NT2/D1 (cell line): Measurements from ENCODE around the gene ZDHHC16.
A peak's percentile ranks its signal among the peaks of the same experiment; 100 is the strongest.

Source experiments
- DNase-seq: peaks from one replicate; pipeline ENCODE4 v3.0.0-alpha.2; 2011; ENCODE audit warnings: low read depth, low spot score
- H3K27me3 ChIP-seq: 2 replicates; pipeline ENCODE4 v1.6.0; 2011; ENCODE audit warnings: mild to moderate bottlenecking; ENCODE audit not compliant: insufficient read length, insufficient read depth
- H3K36me3 ChIP-seq: 2 replicates; pipeline ENCODE4 v1.6.1; 2011; ENCODE audit warnings: mild to moderate bottlenecking, low read length, mixed read lengths; ENCODE audit not compliant: insufficient read depth, insufficient read length
- H3K4me1 ChIP-seq: 2 replicates; pipeline ENCODE4 v1.5.1; 2011; ENCODE audit not compliant: insufficient read depth, insufficient read length
- H3K4me3 ChIP-seq: 2 replicates; pipeline ENCODE4 v1.5.1; 2011; ENCODE audit warnings: low read depth; ENCODE audit not compliant: insufficient read length
- H3K9ac ChIP-seq: 2 replicates; pipeline ENCODE4 v1.6.0; 2011; ENCODE audit warnings: low read depth; ENCODE audit not compliant: insufficient read length
- H3K9me3 ChIP-seq: 2 replicates; pipeline ENCODE4 v1.5.1; 2011; ENCODE audit warnings: mild to moderate bottlenecking, low read length; ENCODE audit not compliant: insufficient read depth
- SUZ12 ChIP-seq: IDR thresholded peaks from 2 replicates; pipeline ENCODE4 v1.6.1; 2011; ENCODE audit not compliant: insufficient read length, insufficient read depth; ENCODE audit errors: extremely low read depth
- YY1 ChIP-seq: IDR thresholded peaks from 2 replicates; pipeline ENCODE4 v1.6.1; 2011; ENCODE audit not compliant: insufficient read length, insufficient read depth
- ZNF274 ChIP-seq: IDR thresholded peaks from 2 replicates; pipeline ENCODE4 v1.6.1; 2011; ENCODE audit warnings: mild to moderate bottlenecking, low read depth, low read length

ZDHHC16 gene

DNA sequence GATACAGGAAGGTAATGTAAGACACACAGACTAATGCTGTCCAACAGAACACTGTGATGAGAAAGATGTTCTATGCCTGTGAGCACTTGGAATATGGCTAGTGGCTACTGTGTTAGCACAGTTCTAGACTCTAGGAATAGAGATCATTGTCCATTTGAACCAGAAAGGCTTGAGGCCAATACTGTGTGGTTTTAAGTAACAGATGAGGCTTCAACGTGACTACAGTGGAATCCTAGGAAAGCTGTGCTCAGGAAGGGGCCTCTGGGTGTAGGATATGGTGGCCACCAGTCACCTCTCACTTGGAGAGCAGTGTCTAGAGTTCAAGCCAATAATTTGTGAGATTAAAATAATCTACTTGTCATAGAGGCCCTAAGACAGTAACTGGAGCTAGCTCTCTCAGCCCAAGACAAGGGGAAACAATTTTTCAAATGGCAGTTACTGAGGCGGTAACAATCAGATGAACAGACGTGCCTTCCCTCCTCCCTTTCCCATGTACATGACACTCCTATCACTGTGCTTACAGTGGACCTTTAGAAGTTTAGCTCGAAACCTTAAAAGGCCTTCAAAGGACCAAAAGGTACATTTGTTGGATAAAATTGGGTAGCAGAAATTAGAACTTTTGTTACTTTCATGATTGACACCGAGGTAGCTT lies 10.2 kb downstream of the ZDHHC16 start:
- Histone ChIP-seq H3K4me3 (no peak overlapping the region), H3K36me3 (peaks cover 95% of the 10 kb centered on the region), H3K4me1 (peaks cover 3% of the 10 kb centered on the region), H3K9ac (no peak overlapping the region), H3K27me3 (no peaks in the 10 kb centered on the region), H3K9me3 (no peaks in the 10 kb centered on the region)
- no peak for TF ChIP-seq ZNF274
- no peak for DNase-seq

DNA sequence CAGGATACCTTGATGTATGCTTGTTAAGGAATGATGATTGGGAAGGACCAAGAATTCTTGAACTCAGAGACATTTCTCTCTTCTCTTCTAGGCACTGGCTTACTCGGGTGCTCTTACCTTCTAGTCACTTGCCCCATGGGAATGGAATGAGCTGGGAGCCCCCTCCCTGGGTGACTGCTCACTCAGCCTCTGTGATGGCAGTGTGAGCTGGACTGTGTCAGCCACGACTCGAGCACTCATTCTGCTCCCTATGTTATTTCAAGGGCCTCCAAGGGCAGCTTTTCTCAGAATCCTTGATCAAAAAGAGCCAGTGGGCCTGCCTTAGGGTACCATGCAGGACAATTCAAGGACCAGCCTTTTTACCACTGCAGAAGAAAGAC lies 10.7 kb downstream of the ZDHHC16 start:
- H3K9ac ChIP-seq = no peak overlapping the region
- peaks cover 3% of the 10 kb centered on the region for H3K4me1 ChIP-seq
- no peaks in the 10 kb centered on the region for H3K9me3 ChIP-seq
- TF ChIP-seq YY1 (no peak), SUZ12 (no peak), ZNF274 (no peak)
- H3K4me3 ChIP-seq = no peak overlapping the region
- peaks cover 95% of the 10 kb centered on the region for H3K36me3 ChIP-seq
- no peaks in the 10 kb centered on the region for H3K27me3 ChIP-seq
- no peak for DNase-seq

DNA sequence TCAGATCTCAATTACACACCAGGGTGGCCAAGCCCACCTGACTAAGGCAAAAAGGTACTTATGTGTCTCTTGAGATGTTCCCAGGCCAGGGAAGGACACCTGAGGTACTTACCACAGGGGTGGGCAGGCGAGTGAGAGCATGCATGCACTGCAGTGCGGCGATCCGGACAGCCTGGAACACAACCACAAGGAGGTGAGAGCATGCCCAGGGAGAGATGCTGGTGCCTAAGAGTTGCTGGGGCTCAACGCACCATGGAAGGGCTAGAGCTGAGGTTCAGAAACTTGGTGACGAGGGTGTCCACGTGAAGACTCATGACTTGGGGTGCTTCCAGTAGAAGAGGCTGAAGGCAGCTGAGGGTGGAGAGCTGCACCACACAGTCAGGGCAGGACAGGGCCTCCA lies 13.1 kb downstream of the ZDHHC16 start:
- Histone ChIP-seq H3K4me3 (no peak overlapping the region), H3K9ac (no peak overlapping the region), H3K9me3 (no peaks in the 10 kb centered on the region), H3K36me3 (peaks cover 94% of the 10 kb centered on the region), H3K4me1 (peaks cover 4% of the 10 kb centered on the region), H3K27me3 (no peaks in the 10 kb centered on the region)
- DNase-seq = no peak
- TF ChIP-seq YY1 (no peak), ZNF274 (no peak), SUZ12 (no peak)

DNA sequence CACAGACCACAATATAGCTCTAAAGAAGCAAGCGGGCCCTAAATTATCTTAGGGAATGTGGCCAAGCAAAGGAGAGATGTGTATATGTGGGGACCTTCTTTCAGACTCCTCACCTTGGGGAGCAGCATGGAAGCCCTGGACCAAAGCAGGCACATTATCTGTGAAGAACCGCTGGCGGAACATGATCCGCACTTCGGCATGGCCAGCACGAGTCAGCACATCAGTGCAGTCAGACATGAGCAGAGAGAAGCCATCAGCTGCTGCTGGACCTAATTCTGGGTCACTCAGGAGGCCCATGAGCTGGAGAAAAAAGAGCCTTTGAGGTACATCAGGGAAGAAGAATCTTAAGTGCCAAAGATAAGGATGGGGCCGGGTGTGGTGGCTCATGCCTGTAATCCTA lies 14.0 kb downstream of the ZDHHC16 start:
- H3K36me3 ChIP-seq = peaks cover 89% of the 10 kb centered on the region

DNA sequence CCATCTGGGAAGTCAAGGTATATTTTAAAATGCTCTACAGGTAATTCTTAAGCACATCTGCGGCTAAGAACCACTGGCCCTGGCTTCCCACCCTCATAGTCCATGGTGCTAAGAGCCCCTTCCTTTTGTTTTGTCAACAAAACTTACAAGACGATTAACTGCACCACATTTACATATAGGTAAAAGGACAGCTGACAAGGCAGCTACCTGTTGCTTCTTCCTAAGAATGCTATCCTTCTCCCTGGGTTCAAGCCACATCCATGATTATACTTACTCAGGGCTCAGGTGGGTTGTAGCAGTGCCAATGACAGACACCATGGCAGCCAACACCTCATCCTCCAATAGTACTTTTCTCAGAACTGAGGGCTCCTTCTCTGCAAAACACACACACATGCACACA lies 16.3 kb downstream of the ZDHHC16 start:
- no peak overlapping the region for H3K4me3 ChIP-seq
- TF ChIP-seq ZNF274 = no peak
- TF ChIP-seq YY1 = no peak
- no peak for TF ChIP-seq SUZ12
- peaks cover 4% of the 10 kb centered on the region for H3K4me1 ChIP-seq
- H3K9me3 ChIP-seq = no peaks in the 10 kb centered on the region
- DNase-seq = no peak
- H3K27me3 ChIP-seq = no peaks in the 10 kb centered on the region
- H3K36me3 ChIP-seq = peaks cover 87% of the 10 kb centered on the region
- no peak overlapping the region for H3K9ac ChIP-seq

More for the DNA sequence above, 14.0 kb downstream of the ZDHHC16 start:
- Histone ChIP-seq H3K4me3 (no peak overlapping the region), H3K9me3 (no peaks in the 10 kb centered on the region), H3K4me1 (peaks cover 4% of the 10 kb centered on the region), H3K9ac (no peak overlapping the region), H3K27me3 (no peaks in the 10 kb centered on the region)
- TF ChIP-seq YY1 (no peak), SUZ12 (no peak), ZNF274 (no peak)
- DNase-seq = no peak

DNA sequence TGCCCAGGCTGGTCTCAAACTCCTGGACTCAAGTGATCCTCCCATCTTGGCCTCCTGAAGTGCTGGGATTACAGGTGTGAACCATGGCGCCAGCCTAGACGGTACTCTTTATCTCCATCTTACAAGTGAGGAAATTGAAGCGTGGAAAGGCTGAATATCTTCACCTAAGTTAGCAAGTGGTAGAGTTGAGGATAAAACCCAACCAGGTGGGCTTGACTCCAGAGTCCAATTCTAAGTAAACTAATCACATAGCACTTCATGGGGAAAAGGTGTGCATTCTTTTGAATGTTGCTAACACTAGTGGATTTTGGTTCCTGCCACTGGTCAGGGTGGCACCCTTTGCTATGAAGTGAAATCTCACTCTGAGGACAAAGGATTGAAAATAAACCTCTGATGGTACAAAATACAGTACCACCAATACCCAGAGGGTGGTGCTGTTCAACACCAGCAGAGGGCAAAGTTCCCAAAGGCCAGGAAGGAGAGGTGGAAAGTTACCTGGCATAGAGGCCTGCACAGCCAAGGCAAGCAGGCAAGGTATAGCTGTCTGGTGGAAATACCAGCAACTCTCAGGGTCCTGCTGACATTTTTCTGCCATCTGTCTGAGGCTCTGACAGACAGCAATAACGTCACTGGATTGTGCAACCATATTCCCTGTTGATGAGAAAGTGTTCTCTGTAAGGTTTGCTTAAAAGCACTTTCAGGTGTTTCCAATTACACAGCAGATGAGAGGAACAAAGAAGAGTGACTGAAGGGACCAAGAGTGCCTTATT lies 17.6 kb downstream of the ZDHHC16 start:
- Histone ChIP-seq H3K4me1 (peaks cover 4% of the 10 kb centered on the region), H3K9ac (no peak overlapping the region), H3K27me3 (no peaks in the 10 kb centered on the region), H3K4me3 (no peak overlapping the region), H3K36me3 (peaks cover 91% of the 10 kb centered on the region), H3K9me3 (no peaks in the 10 kb centered on the region)
- no peak for TF ChIP-seq SUZ12
- TF ChIP-seq ZNF274 = no peak
- TF ChIP-seq YY1 = no peak
- peak; percentile 40 for DNase-seq

DNA sequence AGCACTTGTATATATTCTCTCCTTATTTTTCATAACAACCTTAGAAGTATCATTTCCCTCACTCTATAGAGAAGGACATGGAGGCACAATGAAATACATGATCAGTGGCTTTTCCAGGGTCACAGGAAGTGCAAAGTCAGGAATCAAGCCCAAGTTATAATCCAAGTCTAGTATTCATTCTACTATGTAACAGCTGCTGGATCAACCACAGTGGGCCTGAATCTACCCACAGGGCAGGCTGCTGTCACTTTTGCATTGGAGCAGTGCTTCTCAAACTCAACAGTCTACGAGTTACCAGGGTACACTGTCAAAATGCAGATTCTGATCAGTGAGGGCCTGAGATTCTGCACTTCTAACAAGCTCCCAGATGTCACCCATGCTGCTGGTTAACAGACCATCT lies 18.3 kb downstream of the ZDHHC16 start:
- H3K4me1 ChIP-seq = peaks cover 4% of the 10 kb centered on the region
- DNase-seq = no peak
- H3K9ac ChIP-seq = no peak overlapping the region
- H3K9me3 ChIP-seq = no peaks in the 10 kb centered on the region
- H3K27me3 ChIP-seq = no peaks in the 10 kb centered on the region
- H3K36me3 ChIP-seq = peaks cover 90% of the 10 kb centered on the region
- no peak for TF ChIP-seq ZNF274
- TF ChIP-seq SUZ12 = no peak
- TF ChIP-seq YY1 = no peak
- no peak overlapping the region for H3K4me3 ChIP-seq
